Tibial nerve (tissue), 3 donors: Measurements from ENCODE around the gene NFIA.

Source experiments
- POLR2A ChIP-seq, 2 donors: fragments of 450-650 bp; IDR thresholded peaks; one replicate each; pipeline ENCODE4 v1.6.1; 2017; ENCODE audit warnings: antibody characterized with exemption in 2 of 2, mild to moderate bottlenecking in 2 of 2, moderate library complexity in 2 of 2
- TF ChIP-seq, protein P1 (sequence below), 5 experiments: fragments of 200-600 bp in 3 of 5; fragments of 450-650 bp in 2 of 5; sonication (generic) in 3 of 5; IDR thresholded peaks; one replicate each; pipeline ENCODE4 v1.5.1; 2016 to 2019; ENCODE audit warnings: antibody characterized with exemption in 5 of 5, mild to moderate bottlenecking in 3 of 5, moderate library complexity in 2 of 5

DNA sequence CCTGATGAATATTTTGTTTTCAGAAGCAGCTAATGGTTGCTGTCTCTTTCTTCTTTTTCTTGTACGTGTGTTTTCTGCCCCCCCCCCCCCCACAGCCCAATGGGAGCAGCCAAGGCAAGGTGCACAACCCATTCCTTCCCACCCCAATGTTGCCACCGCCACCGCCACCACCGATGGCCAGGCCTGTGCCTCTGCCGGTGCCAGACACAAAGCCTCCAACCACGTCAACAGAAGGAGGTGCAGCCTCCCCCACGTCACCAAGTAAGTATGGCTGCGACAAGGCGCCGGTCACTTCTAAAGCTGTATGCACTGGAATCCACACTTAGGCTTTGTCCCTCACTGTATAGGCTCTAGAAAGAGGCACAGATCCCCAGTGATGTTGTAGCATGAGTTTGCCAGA lies 324.1 kb downstream of the NFIA start:
- TF ChIP-seq POLR2A (IDR thresholded peaks at IDR 0.05), result no peak
- TF ChIP-seq, protein P1, sequence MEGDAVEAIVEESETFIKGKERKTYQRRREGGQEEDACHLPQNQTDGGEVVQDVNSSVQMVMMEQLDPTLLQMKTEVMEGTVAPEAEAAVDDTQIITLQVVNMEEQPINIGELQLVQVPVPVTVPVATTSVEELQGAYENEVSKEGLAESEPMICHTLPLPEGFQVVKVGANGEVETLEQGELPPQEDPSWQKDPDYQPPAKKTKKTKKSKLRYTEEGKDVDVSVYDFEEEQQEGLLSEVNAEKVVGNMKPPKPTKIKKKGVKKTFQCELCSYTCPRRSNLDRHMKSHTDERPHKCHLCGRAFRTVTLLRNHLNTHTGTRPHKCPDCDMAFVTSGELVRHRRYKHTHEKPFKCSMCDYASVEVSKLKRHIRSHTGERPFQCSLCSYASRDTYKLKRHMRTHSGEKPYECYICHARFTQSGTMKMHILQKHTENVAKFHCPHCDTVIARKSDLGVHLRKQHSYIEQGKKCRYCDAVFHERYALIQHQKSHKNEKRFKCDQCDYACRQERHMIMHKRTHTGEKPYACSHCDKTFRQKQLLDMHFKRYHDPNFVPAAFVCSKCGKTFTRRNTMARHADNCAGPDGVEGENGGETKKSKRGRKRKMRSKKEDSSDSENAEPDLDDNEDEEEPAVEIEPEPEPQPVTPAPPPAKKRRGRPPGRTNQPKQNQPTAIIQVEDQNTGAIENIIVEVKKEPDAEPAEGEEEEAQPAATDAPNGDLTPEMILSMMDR (IDR thresholded peaks at IDR 0.05), result no peak
